ENCODE results near the gene MKRN1. TPM values are rescaled to one million over a fixed set of nuclear protein-coding genes. Genes with fewer than 3 reads are reported as not detected.

The MKRN1 gene
- total and polyA plus RNA-seq, 2 of the 4 experiments (the other 2 are of a cell fraction) = 47.2 to 83.0 TPM

DNA sequence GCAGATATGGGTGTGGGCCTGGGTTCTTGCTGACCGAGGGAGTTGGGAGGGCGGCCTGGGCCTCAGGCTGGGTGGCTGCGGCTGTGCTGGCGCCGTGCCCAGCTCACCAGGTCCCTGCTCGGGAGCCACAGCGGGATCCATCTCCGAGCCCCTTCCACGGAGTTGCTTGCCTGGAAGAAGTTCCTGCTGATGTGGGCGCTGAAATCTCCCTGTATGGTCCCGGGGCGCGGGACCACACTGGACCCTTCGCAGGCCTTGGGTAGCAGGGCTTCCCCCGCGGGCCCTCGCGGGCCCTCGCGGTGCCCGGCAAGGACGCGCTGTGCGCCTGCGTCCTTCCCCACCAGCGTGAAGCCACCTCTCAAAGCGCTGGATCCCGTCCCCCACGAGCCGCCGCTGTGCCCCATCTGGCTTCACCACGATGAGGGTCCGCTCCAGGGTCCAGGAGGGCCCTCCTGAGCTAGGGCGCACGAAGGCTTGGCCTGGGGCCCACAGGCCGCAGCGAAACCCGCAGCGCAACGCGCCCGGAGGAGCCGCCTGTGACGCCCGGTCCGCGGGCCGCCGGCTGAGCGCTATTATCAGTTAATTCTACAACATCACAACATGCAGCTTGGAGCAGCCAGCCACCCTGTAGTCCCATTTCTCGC is 43.9 kb downstream of the MKRN1 start:
- Histone ChIP-seq H3K23ac (ENCODE audit: low read depth, low read length) (no peak overlapping the region), H3K27ac (ENCODE audit: insufficient read depth, low read length) (no peak overlapping the region), H3K4me2 (ENCODE audit: low read depth, low read length) (no peak overlapping the region), H3K14ac (replicated peaks; ENCODE audit: low read depth, low read length) (no peak overlapping the region), H3K9me1 (ENCODE audit: insufficient read depth, low read length) (no peaks in the 10 kb centered on the region), H2BK15ac (ENCODE audit: low read depth, low read length) (no peak overlapping the region), H3K27me3 (ENCODE audit: control insufficient read depth, insufficient read depth, low read length) (no peaks in the 10 kb centered on the region), H2BK20ac (ENCODE audit: low read depth, low read length) (no peak overlapping the region), H3K56ac (ENCODE audit: extremely low read depth, insufficient read depth, low read length) (no peak overlapping the region), H4K20me1 (ENCODE audit: insufficient read depth, low read length) (no peaks in the 10 kb centered on the region), H3K9me3 (ENCODE audit: control insufficient read depth, insufficient read depth, low read length) (no peaks in the 10 kb centered on the region), H4K5ac (ENCODE audit: low read depth, low read length) (no peak overlapping the region), H2BK120ac (ENCODE audit: low read depth, low read length) (no peak overlapping the region), H3K4me3 (ENCODE audit: insufficient read depth, low read depth, low read length) (no peak overlapping the region), H4K8ac (ENCODE audit: low read depth in 2 of 2, low read length in 2 of 2) (no peak overlapping the region), H3K36me3 (ENCODE audit: control insufficient read depth, insufficient read depth, low read length) (no peaks in the 10 kb centered on the region), H3K18ac (ENCODE audit: low read depth, low read length) (no peak overlapping the region), H2AFZ (replicated peaks; ENCODE audit: low read length, poor library complexity) (peak overlapping the region; percentile 78), H3K4me1 (ENCODE audit: control insufficient read depth, insufficient read depth, low read length) (no peaks in the 10 kb centered on the region), H3K79me1 (ENCODE audit: low read depth in 1 of 2, low read length in 2 of 2) (no peaks in the 10 kb centered on the region), H3K9ac (ENCODE audit: low read depth, low read length) (no peak overlapping the region), H4K91ac (ENCODE audit: insufficient read depth, low read depth, low read length) (no peak overlapping the region), H2BK5ac (ENCODE audit: low read depth, low read length, poor library complexity, severe bottlenecking) (no peak overlapping the region), H2AK9ac (replicated peaks; ENCODE audit: low read depth, low read length, poor library complexity) (no peak overlapping the region), H2AK5ac (ENCODE audit: low read depth, low read length) (no peak overlapping the region), H3K4ac (ENCODE audit: low read depth, low read length) (no peak overlapping the region)
- dilution Hi-C loops (cut with HindIII; ENCODE audit: low sequenced_read_pairs, unreplicated experiment) = no loop called here
- 47% methylated on average over 15 of the region's 51 CpGs; no CpG with 5 or more reads in 1 of the 2 experiments for WGBS, 2 experiments (ENCODE audit: extremely low coverage in 2 of 2, insufficient read length in 1 of 2)
- POLR2A ChIA-PET (ENCODE audit: unreplicated experiment) = no interaction called here
- TF ChIP-seq, protein P1, sequence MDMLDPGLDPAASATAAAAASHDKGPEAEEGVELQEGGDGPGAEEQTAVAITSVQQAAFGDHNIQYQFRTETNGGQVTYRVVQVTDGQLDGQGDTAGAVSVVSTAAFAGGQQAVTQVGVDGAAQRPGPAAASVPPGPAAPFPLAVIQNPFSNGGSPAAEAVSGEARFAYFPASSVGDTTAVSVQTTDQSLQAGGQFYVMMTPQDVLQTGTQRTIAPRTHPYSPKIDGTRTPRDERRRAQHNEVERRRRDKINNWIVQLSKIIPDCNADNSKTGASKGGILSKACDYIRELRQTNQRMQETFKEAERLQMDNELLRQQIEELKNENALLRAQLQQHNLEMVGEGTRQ (IDR thresholded peaks at IDR 0.05; ENCODE audit: low read depth, low read length) = no peak
- TF ChIP-seq FOS (IDR thresholded peaks at IDR 0.05; ENCODE audit: low read depth, low read length) (no peak), NFE2L2 (IDR thresholded peaks at IDR 0.05; ENCODE audit: low read depth, low read length) (no peak), BHLHE40 (IDR thresholded peaks at IDR 0.05; ENCODE audit: low read depth, low read length) (no peak), RAD21 (IDR thresholded peaks at IDR 0.05; ENCODE audit: low read length) (no peak), MAFK (IDR thresholded peaks at IDR 0.05; ENCODE audit: low read depth, low read length) (no peak)
- DNase-seq (no peak), ATAC-seq (ENCODE audit: low read depth) (peak; percentile 35)
- in situ Hi-C loops (cut with MboI; ENCODE audit: low sequenced_read_pairs) = no loop called here
- intact Hi-C loops (cut with micrococcal nuclease) = no loop called here
- BruUV-seq (replicated peaks) = no TSS peak
- CTCF ChIA-PET = interaction anchor here (0.5 kb wide), 1 partner anchor 646 kb away, joined by 4 read pairs; no protein-coding TSS in a partner anchor

Data from IMR-90 (cell line).